SK-N-SH (cell line): ENCODE data around the gene ARID1B. TPM values are rescaled to one million over a fixed set of nuclear protein-coding genes. Genes with fewer than 3 reads are reported as not detected.

Experiments
- CTCF ChIA-PET: fragments of 300-600, 350-600 bp; formaldehyde crosslinking; extraction: SDS; loops from one replicate; lab custom pipeline; 2021; lab: Yijun Ruan, JAX
- POLR2A ChIA-PET: fragments of 350-600 bp; sonication (Branson Sonifier 250); formaldehyde crosslinking; extraction: SDS; loops from one replicate; lab custom pipeline; 2020; ENCODE audit warnings: antibody characterized with exemption, inconsistent platforms; lab: Yijun Ruan, JAX
- DNase-seq: peaks from one replicate; pipeline ENCODE4 v3.0.0; 2012
- H2AFZ ChIP-seq: fragments of 200-600 bp; sonication (generic); 2 replicates; pipeline ENCODE4 v1.8.1; 2016; ENCODE audit warnings: antibody characterized with exemption, mild to moderate bottlenecking, low read depth
- H3F3A ChIP-seq: fragments of 200-600 bp; sonication (generic); replicated peaks from 2 replicates; pipeline ENCODE3; 2016; ENCODE audit warnings: antibody characterized with exemption, mild to moderate bottlenecking; ENCODE audit not compliant: insufficient read depth
- H3K27ac ChIP-seq, 2 experiments: fragments of 200-500 bp in 1 of 2; fragments of 200-600 bp in 1 of 2; sonication (Bioruptor generic) in 1 of 2; sonication (generic), shearing (Covaris generic) in 1 of 2; 2 replicates each; pipeline versions ENCODE4 v1.5.1 to v1.6.1; 2014 to 2016; ENCODE audit warnings: low read depth in 2 of 2, inconsistent platforms in 1 of 2, low read length in 1 of 2, mild to moderate bottlenecking in 1 of 2, mixed read lengths in 1 of 2
- H3K27me3 ChIP-seq: fragments of 200-600 bp; sonication (generic), shearing (Covaris generic); 2 replicates; pipeline ENCODE4 v1.6.1; 2016; ENCODE audit warnings: mixed run types; ENCODE audit not compliant: insufficient read depth
- H3K36me3 ChIP-seq, 2 experiments: fragments of 200-500 bp in 1 of 2; fragments of 200-600 bp in 1 of 2; sonication (Bioruptor generic) in 1 of 2; sonication (generic) in 1 of 2; replicated peaks in 1 of 2; 2 replicates each; pipeline versions ENCODE3 to v1.5.1; 2014 to 2016; ENCODE audit warnings: low read length in 1 of 2, mild to moderate bottlenecking in 1 of 2; ENCODE audit not compliant: insufficient read depth in 2 of 2, control insufficient read depth in 1 of 2
- H3K4me1 ChIP-seq, 2 experiments: fragments of 200-500 bp in 1 of 2; fragments of 200-600 bp in 1 of 2; sonication (Bioruptor generic) in 1 of 2; sonication (generic), shearing (Covaris generic) in 1 of 2; 2 replicates each; pipeline versions ENCODE4 v1.5.1 to v1.6.1; 2014 to 2016; ENCODE audit warnings: low read depth in 1 of 2, low read length in 1 of 2, mixed run types in 1 of 2; ENCODE audit not compliant: insufficient read depth in 2 of 2, control insufficient read depth in 1 of 2
- H3K4me2 ChIP-seq: fragments of 200-600 bp; sonication (generic), shearing (Covaris generic); 2 replicates; pipeline ENCODE4 v1.6.1; 2017; ENCODE audit warnings: mixed run types
- H3K4me3 ChIP-seq, 2 experiments: fragments of 200-500 bp in 1 of 2; fragments of 200-600 bp in 1 of 2; sonication (Bioruptor generic) in 1 of 2; sonication (generic), shearing (Covaris generic) in 1 of 2; 2 replicates each; pipeline versions ENCODE4 v1.5.1 to v1.8.1; 2014 to 2016; ENCODE audit warnings: low read depth in 2 of 2, inconsistent platforms in 1 of 2, low read length in 1 of 2, mild to moderate bottlenecking in 1 of 2, mixed read lengths in 1 of 2, moderate library complexity in 1 of 2
- H3K79me2 ChIP-seq: fragments of 200-600 bp; sonication (generic); 2 replicates; pipeline ENCODE4 v1.8.1; 2017; ENCODE audit warnings: mild to moderate bottlenecking; ENCODE audit not compliant: insufficient read depth
- H3K9ac ChIP-seq: fragments of 200-600 bp; sonication (generic); 2 replicates; pipeline ENCODE4 v1.6.1; 2017; ENCODE audit warnings: mixed run types
- H3K9me2 ChIP-seq: fragments of 200-600 bp; sonication (generic); 2 replicates; pipeline ENCODE4 v1.6.1; 2017; ENCODE audit warnings: mixed run types
- H3K9me3 ChIP-seq: fragments of 200-600 bp; sonication (generic); 2 replicates; pipeline ENCODE4 v1.6.1; 2017; ENCODE audit warnings: mixed run types, mild to moderate bottlenecking, moderate library complexity
- H4K20me1 ChIP-seq: fragments of 200-600 bp; sonication (generic); 2 replicates; pipeline ENCODE4 v1.6.1; 2017; ENCODE audit warnings: mild to moderate bottlenecking, mixed run types; ENCODE audit not compliant: insufficient read depth
- EZH2phosphoT487 ChIP-seq: fragments of 200-600 bp; sonication (generic); IDR thresholded peaks from 2 replicates; pipeline ENCODE4 v1.6.1; 2017; ENCODE audit warnings: low read depth, mixed run types, mild to moderate bottlenecking, antibody characterized with exemption, moderate library complexity, borderline replicate concordance
- FOXJ3 ChIP-seq: sonication (generic); formaldehyde crosslinking; IDR thresholded peaks from 2 replicates; pipeline ENCODE4 v1.5.1; 2020; ENCODE audit warnings: mild to moderate bottlenecking, missing genetic modification reagents
- GATA2 ChIP-seq: sonication (generic); formaldehyde crosslinking; IDR thresholded peaks from 2 replicates; pipeline ENCODE4 v1.5.0; 2020; ENCODE audit warnings: mild to moderate bottlenecking, missing genetic modification reagents
- MXI1 ChIP-seq: IDR thresholded peaks from 2 replicates; pipeline ENCODE4 v1.6.1; 2012; ENCODE audit warnings: mild to moderate bottlenecking, low read depth, low read length, improper control_type of control experiment
- RAD21 ChIP-seq: IDR thresholded peaks from 2 replicates; pipeline ENCODE4 v1.6.1; 2012; ENCODE audit warnings: mild to moderate bottlenecking, low read length
- RCOR1 ChIP-seq: fragments of 150-350 bp; IDR thresholded peaks from 2 replicates; pipeline ENCODE4 v1.6.1; 2017; ENCODE audit warnings: antibody characterized with exemption, low read length
- REST ChIP-seq: IDR thresholded peaks from 2 replicates; pipeline ENCODE4 v1.6.1; 2012; ENCODE audit warnings: mild to moderate bottlenecking, low read depth, low read length, moderate library complexity
- SIN3A ChIP-seq: IDR thresholded peaks from 2 replicates; pipeline ENCODE4 v1.6.1; 2012; ENCODE audit warnings: low read depth, mild to moderate bottlenecking, low read length, moderate library complexity, borderline replicate concordance
- SMC3 ChIP-seq: IDR thresholded peaks from 2 replicates; pipeline ENCODE4 v1.6.1; 2012; ENCODE audit warnings: low read depth, low read length, improper control_type of control experiment
- TCF12 ChIP-seq: IDR thresholded peaks from 2 replicates; pipeline ENCODE4 v1.4.0; 2012
- WGBS: methylation state at CpG from one replicate; pipeline ENCODE4 v1.1.6; 2017; ENCODE audit warnings: low lambda C conversion rate; 5-methylcytosine and 5-hydroxymethylcytosine counted together
- polyA plus RNA-seq, 3 experiments: library from polyadenylated mRNA; depleted of rRNA; stranded (reverse); fragments of >200 nt; gene quantifications; 2 replicates each; pipeline ENCODE4 v1.2.3, GENCODE V29; 2012

The ARID1B gene
- polyA plus RNA-seq, 1 of the 3 experiments (the other 2 are of a cell fraction), result 13.6 TPM

GRCh38 chr6:156905801-156906200 lies 128.6 kb downstream of the ARID1B start:
- CTCF ChIA-PET, result interaction anchor here (1.5 kb wide), 1 partner anchor 15 kb away, joined by 5 read pairs; no protein-coding TSS in a partner anchor
- H3K79me2 ChIP-seq, result peaks cover 74% of the 10 kb centered on the region
- H3K27me3 ChIP-seq, result no peaks in the 10 kb centered on the region
- peaks cover 12 to 26% of the 10 kb centered on the region in 2 experiments for H3K36me3 ChIP-seq
- TF ChIP-seq TCF12 (no peak), FOXJ3 (CRISPR knock-in tag) (no peak), REST (no peak), GATA2 (no peak), SIN3A (no peak)
- TF ChIP-seq, all 33 proteins: peak for 0
- Histone ChIP-seq H3K4me3 (no peak overlapping the region), H3K9me3 (no peaks in the 10 kb centered on the region), H2AFZ (no peak overlapping the region), H3F3A (peaks cover 8% of the 10 kb centered on the region), H3K4me1 (peaks cover 0 to 8% of the 10 kb centered on the region in 2 experiments; a peak in 2 of 4 replicates), H3K9ac (no peak overlapping the region), H3K9me2 (no peaks in the 10 kb centered on the region), H3K27ac (no peak overlapping the region), H4K20me1 (peaks cover 35% of the 10 kb centered on the region), H3K4me2 (no peak overlapping the region)
- no peak for DNase-seq
- 100% methylated on average over 1 of the region's 1 CpG for WGBS
- POLR2A ChIA-PET, result no interaction called here

- Histone ChIP-seq H3K27me3 (no peaks in the 10 kb centered on the region), H3K9ac (no peak overlapping the region), H3F3A (peaks cover 10% of the 10 kb centered on the region), H4K20me1 (peaks cover 31% of the 10 kb centered on the region), H3K4me3 (no peak overlapping the region), H3K9me3 (no peaks in the 10 kb centered on the region), H3K4me2 (no peak overlapping the region), H3K4me1 (peaks cover 0 to 2% of the 10 kb centered on the region in 2 experiments; a peak in 2 of 4 replicates), H3K79me2 (peaks cover 74% of the 10 kb centered on the region), H3K9me2 (no peaks in the 10 kb centered on the region), H3K27ac (no peak overlapping the region), H3K36me3 (peaks cover 12 to 26% of the 10 kb centered on the region in 2 experiments), H2AFZ (no peak overlapping the region)
- ChIA-PET CTCF (interaction anchor here (0.6 to 1.5 kb wide), 2 partner anchors 16 to 100 kb away, joined by 3 to 5 read pairs; no protein-coding TSS in a partner anchor), POLR2A (no interaction called here)
- WGBS, result 99% methylated on average over 7 of the region's 7 CpGs
- no peak for TF ChIP-seq RAD21
- no peak for TF ChIP-seq SMC3
- TF ChIP-seq SIN3A, result no peak
- no peak for TF ChIP-seq RCOR1
- TF ChIP-seq GATA2, result no peak
- no peak for TF ChIP-seq EZH2phosphoT487
- no peak for TF ChIP-seq MXI1
- no peak for DNase-seq
These were observed 129.3 kb downstream of the ARID1B start for GRCh38 chr6:156906451-156906850.
